ENCODE measurements around the gene ICE2.

ICE2 gene

GRCh38 chr15:60374209-60374608 lies 104.7 kb downstream of the ICE2 start:
- 0 out of 2 replicates have a peak, but pooled peaks have one; percentile 46 for TF ChIP-seq ISL1 (CRISPR knock-in tag; IDR thresholded peaks at IDR 0.05)
- 0 out of 2 replicates have a peak, but pooled peaks have one; percentile 42 for TF ChIP-seq ESRRG (CRISPR knock-in tag; IDR thresholded peaks at IDR 0.05)
- no peak for TF ChIP-seq BACH2 (CRISPR knock-in tag; IDR thresholded peaks at IDR 0.05; ENCODE audit: borderline replicate concordance)
- no peak for ATAC-seq

GRCh38 chr15:60373745-60374144 lies 105.2 kb downstream of the ICE2 start:
- no peak for ATAC-seq
- TF ChIP-seq PPARA (CRISPR knock-in tag; IDR thresholded peaks at IDR 0.05; ENCODE audit: borderline replicate concordance) (no peak), ZC3H10 (CRISPR knock-in tag; IDR thresholded peaks at IDR 0.05) (0 out of 2 replicates have a peak, but pooled peaks have one; percentile 4), GLIS3 (CRISPR knock-in tag; IDR thresholded peaks at IDR 0.05) (no peak), ZNF8 (CRISPR knock-in tag; IDR thresholded peaks at IDR 0.05) (no peak), ISL1 (CRISPR knock-in tag; IDR thresholded peaks at IDR 0.05) (no peak)

GRCh38 chr15:60373327-60373726 lies 105.6 kb downstream of the ICE2 start:
- no peak for ATAC-seq
- TF ChIP-seq POU6F1 (CRISPR knock-in tag; IDR thresholded peaks at IDR 0.05; ENCODE audit: borderline replicate concordance, low read depth) (no peak), PATZ1 (CRISPR knock-in tag; IDR thresholded peaks at IDR 0.05; ENCODE audit: borderline replicate concordance) (no peak), PPARA (CRISPR knock-in tag; IDR thresholded peaks at IDR 0.05; ENCODE audit: borderline replicate concordance) (no peak), CSDC2 (CRISPR knock-in tag; IDR thresholded peaks at IDR 0.05) (0 out of 2 replicates have a peak, but pooled peaks have one; percentile 11)

GRCh38 chr15:60372756-60373155 lies 106.2 kb downstream of the ICE2 start:
- no peak for ATAC-seq
- TF ChIP-seq BACH2 (CRISPR knock-in tag; IDR thresholded peaks at IDR 0.05; ENCODE audit: borderline replicate concordance) (no peak), GLIS3 (CRISPR knock-in tag; IDR thresholded peaks at IDR 0.05) (no peak), ZC3H10 (CRISPR knock-in tag; IDR thresholded peaks at IDR 0.05) (peak; percentile 27; the same call in 1 of the 2 replicates)

GRCh38 chr15:60372227-60372626 lies 106.7 kb downstream of the ICE2 start:
- ATAC-seq = no peak
- TF ChIP-seq TOX (CRISPR knock-in tag; IDR thresholded peaks at IDR 0.05; ENCODE audit: borderline replicate concordance) (no peak), CSDC2 (CRISPR knock-in tag; IDR thresholded peaks at IDR 0.05) (no peak), ZFP3 (CRISPR knock-in tag; IDR thresholded peaks at IDR 0.05) (no peak), CSRNP3 (CRISPR knock-in tag; IDR thresholded peaks at IDR 0.05) (no peak), ZNF8 (CRISPR knock-in tag; IDR thresholded peaks at IDR 0.05) (no peak), PATZ1 (CRISPR knock-in tag; IDR thresholded peaks at IDR 0.05; ENCODE audit: borderline replicate concordance) (no peak), ZFP30 (CRISPR knock-in tag; IDR thresholded peaks at IDR 0.05) (no peak), OSR1 (CRISPR knock-in tag; IDR thresholded peaks at IDR 0.05) (no peak), RARB (CRISPR knock-in tag; IDR thresholded peaks at IDR 0.05) (no peak), ISL1 (CRISPR knock-in tag; IDR thresholded peaks at IDR 0.05) (no peak), ZNF70 (CRISPR knock-in tag; IDR thresholded peaks at IDR 0.05) (no peak)
